ENCODE data around the gene PGGHG.

- TF ChIP-seq NFE2L2 (IDR thresholded peaks at IDR 0.05; ENCODE audit: low read length) (no peak), ERF (CRISPR knock-in tag; IDR thresholded peaks at IDR 0.05) (no peak), RBAK (CRISPR knock-in tag; IDR thresholded peaks at IDR 0.05) (no peak), HOXA7 (CRISPR knock-in tag; IDR thresholded peaks at IDR 0.05) (no peak), JUND (CRISPR knock-in tag; IDR thresholded peaks at IDR 0.05) (no peak), ATF6 (CRISPR knock-in tag; conservative IDR thresholded peaks at IDR 0.05) (no peak), TBP (CRISPR knock-in tag; IDR thresholded peaks at IDR 0.05) (no peak), ZSCAN5A (CRISPR knock-in tag; IDR thresholded peaks at IDR 0.05; ENCODE audit: borderline replicate concordance) (no peak)
Measured at GRCh38 chr11:316031-316701, 27.2 kb downstream of the PGGHG start.
